ENCODE data around the gene C16orf92.
"Not testable (repeated sequence)": the region's sequence is repeated elsewhere in the genome, so short reads cannot be mapped to it uniquely, and the experiment has no call there.

C16orf92 gene

GRCh38 chr16:30040221-30040620 is 17.2 kb downstream of the C16orf92 start:
- Histone ChIP-seq H3K36me3 (ENCODE audit: control insufficient read depth in 5 of 5, insufficient read depth in 5 of 5, low read length in 5 of 5) (no peaks in the 10 kb centered on the region), H3K4me1 (ENCODE audit: control insufficient read depth in 5 of 5, insufficient read depth in 5 of 5, low read length in 5 of 5) (no peaks in the 10 kb centered on the region), H3K9me3 (ENCODE audit: control insufficient read depth in 5 of 5, low read length in 5 of 5) (no peaks in the 10 kb centered on the region), H3K9ac (ENCODE audit: low read length in 5 of 5) (no peak overlapping the region), H3K27me3 (ENCODE audit: control insufficient read depth in 5 of 5, insufficient read depth in 4 of 5, low read length in 5 of 5) (peaks cover 0 to 4% (median 1%) of the 10 kb centered on the region in 5 donors), H3K27ac (ENCODE audit: low read depth, low read length) (no peak overlapping the region), H3K4me3 (ENCODE audit: low read depth in 1 of 5, low read length in 5 of 5) (no peak overlapping the region)

GRCh38 chr16:30040690-30041089 is 17.7 kb downstream of the C16orf92 start:
- not testable (repeated sequence) for H3K9ac ChIP-seq (ENCODE audit: low read length in 5 of 5); H3K4me1 ChIP-seq (ENCODE audit: control insufficient read depth in 5 of 5, insufficient read depth in 5 of 5, low read length in 5 of 5); H3K36me3 ChIP-seq (ENCODE audit: control insufficient read depth in 5 of 5, insufficient read depth in 5 of 5, low read length in 5 of 5)

DNA sequence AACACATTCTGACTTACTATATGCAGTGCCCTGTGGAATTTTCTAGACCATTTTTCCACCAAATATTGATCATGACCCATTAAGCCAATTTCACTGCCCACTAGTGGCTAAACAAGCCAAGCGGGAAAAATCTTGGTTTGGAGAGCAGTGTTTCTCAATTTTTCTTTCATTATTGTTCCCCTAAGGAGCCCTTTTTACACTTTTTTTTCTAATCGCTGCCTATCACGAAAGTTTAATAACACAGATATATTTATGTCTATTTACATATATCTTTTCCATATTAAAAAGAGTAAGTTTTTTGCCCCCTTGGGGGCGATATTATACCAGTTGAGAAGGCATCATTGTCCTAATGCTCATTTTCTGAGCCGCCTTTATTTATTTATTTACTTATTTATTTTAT is 18.8 kb downstream of the C16orf92 start:
- H3K9ac ChIP-seq (ENCODE audit: low read length in 5 of 5): no peak overlapping the region
- no peaks in the 10 kb centered on the region for H3K36me3 ChIP-seq (ENCODE audit: control insufficient read depth in 5 of 5, insufficient read depth in 5 of 5, low read length in 5 of 5)
- no peaks in the 10 kb centered on the region for H3K4me1 ChIP-seq (ENCODE audit: control insufficient read depth in 5 of 5, insufficient read depth in 5 of 5, low read length in 5 of 5)
- peaks cover 0 to 4% (median 0%) of the 10 kb centered on the region in 5 donors for H3K27me3 ChIP-seq (ENCODE audit: control insufficient read depth in 5 of 5, insufficient read depth in 4 of 5, low read length in 5 of 5)
- H3K4me3 ChIP-seq (ENCODE audit: low read depth in 1 of 5, low read length in 5 of 5): no peak overlapping the region
- H3K27ac ChIP-seq (ENCODE audit: low read depth, low read length): no peak overlapping the region
- H3K9me3 ChIP-seq (ENCODE audit: control insufficient read depth in 5 of 5, low read length in 5 of 5): no peaks in the 10 kb centered on the region

More at GRCh38 chr16:30040690-30041089, 17.7 kb downstream of the C16orf92 start:
- not testable (repeated sequence) for H3K27me3 ChIP-seq (ENCODE audit: control insufficient read depth in 5 of 5, insufficient read depth in 4 of 5, low read length in 5 of 5); H3K9me3 ChIP-seq (ENCODE audit: control insufficient read depth in 5 of 5, low read length in 5 of 5); H3K4me3 ChIP-seq (ENCODE audit: low read depth in 1 of 5, low read length in 5 of 5); H3K27ac ChIP-seq (ENCODE audit: low read depth, low read length)

- Histone ChIP-seq H3K9ac (ENCODE audit: low read length in 5 of 5) (no peak overlapping the region), H3K4me3 (ENCODE audit: low read depth in 1 of 5, low read length in 5 of 5) (no peak overlapping the region), H3K36me3 (ENCODE audit: control insufficient read depth in 5 of 5, insufficient read depth in 5 of 5, low read length in 5 of 5) (no peaks in the 10 kb centered on the region), H3K9me3 (ENCODE audit: control insufficient read depth in 5 of 5, low read length in 5 of 5) (no peaks in the 10 kb centered on the region), H3K27me3 (ENCODE audit: control insufficient read depth in 5 of 5, insufficient read depth in 4 of 5, low read length in 5 of 5) (peaks cover 0 to 4% (median 0%) of the 10 kb centered on the region in 5 donors), H3K27ac (ENCODE audit: low read depth, low read length) (no peak overlapping the region), H3K4me1 (ENCODE audit: control insufficient read depth in 5 of 5, insufficient read depth in 5 of 5, low read length in 5 of 5) (no peaks in the 10 kb centered on the region)
Measured at GRCh38 chr16:30046178-30046577, 23.2 kb downstream of the C16orf92 start.

DNA sequence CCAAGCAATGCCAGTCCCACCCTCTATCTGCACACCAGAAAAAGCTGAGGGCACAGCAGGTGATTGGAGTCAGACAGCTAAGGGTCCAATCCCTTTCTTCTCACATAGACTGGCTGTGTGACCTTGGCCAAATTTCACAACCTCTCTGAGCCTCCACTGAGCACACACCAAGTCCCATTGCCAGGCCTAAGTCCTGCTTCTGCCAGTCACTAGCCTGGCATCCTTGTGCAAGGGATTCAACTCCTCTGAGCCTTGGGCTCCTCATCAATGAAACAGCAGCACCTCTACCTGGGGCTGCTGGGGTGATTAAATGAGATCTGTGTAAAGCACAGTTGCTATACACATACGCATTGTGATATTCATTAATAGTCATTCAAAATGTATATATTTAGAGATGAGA is 23.6 kb downstream of the C16orf92 start:
- Histone ChIP-seq H3K27ac (ENCODE audit: low read depth, low read length) (no peak overlapping the region), H3K4me3 (ENCODE audit: low read depth in 1 of 5, low read length in 5 of 5) (no peak overlapping the region), H3K36me3 (ENCODE audit: control insufficient read depth in 5 of 5, insufficient read depth in 5 of 5, low read length in 5 of 5) (no peaks in the 10 kb centered on the region), H3K9me3 (ENCODE audit: control insufficient read depth in 5 of 5, low read length in 5 of 5) (no peaks in the 10 kb centered on the region), H3K9ac (ENCODE audit: low read length in 5 of 5) (no peak overlapping the region), H3K27me3 (ENCODE audit: control insufficient read depth in 5 of 5, insufficient read depth in 4 of 5, low read length in 5 of 5) (peaks cover 0 to 4% (median 0%) of the 10 kb centered on the region in 5 donors), H3K4me1 (ENCODE audit: control insufficient read depth in 5 of 5, insufficient read depth in 5 of 5, low read length in 5 of 5) (no peaks in the 10 kb centered on the region)

- Histone ChIP-seq H3K4me1 (ENCODE audit: control insufficient read depth in 5 of 5, insufficient read depth in 5 of 5, low read length in 5 of 5) (peaks cover 0 to 20% (median 11%) of the 10 kb centered on the region in 5 donors), H3K36me3 (ENCODE audit: control insufficient read depth in 5 of 5, insufficient read depth in 5 of 5, low read length in 5 of 5) (no peaks in the 10 kb centered on the region), H3K27ac (ENCODE audit: low read depth, low read length) (no peak overlapping the region), H3K27me3 (ENCODE audit: control insufficient read depth in 5 of 5, insufficient read depth in 4 of 5, low read length in 5 of 5) (peaks cover 0 to 4% (median 0%) of the 10 kb centered on the region in 5 donors), H3K9me3 (ENCODE audit: control insufficient read depth in 5 of 5, low read length in 5 of 5) (no peaks in the 10 kb centered on the region), H3K4me3 (ENCODE audit: low read depth in 1 of 5, low read length in 5 of 5) (no peak overlapping the region), H3K9ac (ENCODE audit: low read length in 5 of 5) (no peak overlapping the region)
Measured at GRCh38 chr16:30049871-30050270, 26.9 kb downstream of the C16orf92 start.

- Histone ChIP-seq H3K9me3 (ENCODE audit: control insufficient read depth in 5 of 5, low read length in 5 of 5) (no peaks in the 10 kb centered on the region), H3K27me3 (ENCODE audit: control insufficient read depth in 5 of 5, insufficient read depth in 4 of 5, low read length in 5 of 5) (no peaks in the 10 kb centered on the region), H3K36me3 (ENCODE audit: control insufficient read depth in 5 of 5, insufficient read depth in 5 of 5, low read length in 5 of 5) (no peaks in the 10 kb centered on the region), H3K27ac (ENCODE audit: low read depth, low read length) (no peak overlapping the region), H3K4me3 (ENCODE audit: low read depth in 1 of 5, low read length in 5 of 5) (no peak overlapping the region), H3K4me1 (ENCODE audit: control insufficient read depth in 5 of 5, insufficient read depth in 5 of 5, low read length in 5 of 5) (peaks cover 0 to 20% (median 11%) of the 10 kb centered on the region in 5 donors), H3K9ac (ENCODE audit: low read length in 5 of 5) (no peak overlapping the region)
Measured at GRCh38 chr16:30051518-30051917, 28.5 kb downstream of the C16orf92 start.

- Histone ChIP-seq H3K9me3 (ENCODE audit: control insufficient read depth in 5 of 5, low read length in 5 of 5) (no peaks in the 10 kb centered on the region), H3K27me3 (ENCODE audit: control insufficient read depth in 5 of 5, insufficient read depth in 4 of 5, low read length in 5 of 5) (no peaks in the 10 kb centered on the region), H3K9ac (ENCODE audit: low read length in 5 of 5) (peak overlapping the region in 4 of 5 donors; percentile 51 to 72 (median 69)), H3K27ac (ENCODE audit: low read depth, low read length) (peak overlapping the region; percentile 54), H3K36me3 (ENCODE audit: control insufficient read depth in 5 of 5, insufficient read depth in 5 of 5, low read length in 5 of 5) (no peaks in the 10 kb centered on the region), H3K4me1 (ENCODE audit: control insufficient read depth in 5 of 5, insufficient read depth in 5 of 5, low read length in 5 of 5) (peaks cover 0 to 20% (median 11%) of the 10 kb centered on the region in 5 donors), H3K4me3 (ENCODE audit: low read depth in 1 of 5, low read length in 5 of 5) (peak overlapping the region; percentile 73 to 86 (median 76))
Measured at GRCh38 chr16:30052671-30053372, 29.8 kb downstream of the C16orf92 start.

DNA sequence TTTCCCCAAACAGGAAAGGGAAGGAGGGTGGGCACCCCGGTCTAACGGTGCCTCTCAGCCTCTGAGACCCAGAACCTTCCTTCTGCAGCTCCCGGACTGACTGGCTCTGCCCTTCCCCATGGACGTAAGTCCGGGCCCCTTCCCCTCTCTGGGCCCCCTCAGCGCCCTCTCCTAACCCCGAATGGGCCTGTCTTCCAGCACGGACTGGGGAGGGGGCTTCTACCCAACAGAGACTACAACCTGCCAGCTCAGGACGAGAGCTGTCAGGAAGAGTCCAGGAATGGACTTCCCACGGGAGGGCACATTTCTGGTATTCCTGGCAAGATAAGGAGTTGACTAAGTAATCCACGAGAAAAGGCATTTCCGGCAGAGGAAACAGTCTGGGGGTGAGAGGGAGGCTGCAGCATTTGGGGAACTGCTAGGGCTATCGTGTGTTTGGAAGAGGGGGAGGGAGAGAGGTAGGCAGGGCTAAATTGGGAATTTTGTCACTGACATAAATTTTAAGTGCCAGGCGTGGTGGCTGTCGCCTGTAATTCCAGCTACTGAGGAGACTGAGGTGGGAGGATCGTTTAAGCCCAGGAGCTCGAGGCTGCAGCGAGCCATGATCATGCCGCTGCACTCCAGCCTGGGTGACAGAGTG is 30.5 kb downstream of the C16orf92 start:
- Histone ChIP-seq H3K36me3 (ENCODE audit: control insufficient read depth in 5 of 5, insufficient read depth in 5 of 5, low read length in 5 of 5) (no peaks in the 10 kb centered on the region), H3K4me1 (ENCODE audit: control insufficient read depth in 5 of 5, insufficient read depth in 5 of 5, low read length in 5 of 5) (peaks cover 0 to 20% (median 11%) of the 10 kb centered on the region in 5 donors), H3K9me3 (ENCODE audit: control insufficient read depth in 5 of 5, low read length in 5 of 5) (no peaks in the 10 kb centered on the region), H3K27ac (ENCODE audit: low read depth, low read length) (peak overlapping the region; percentile 54), H3K27me3 (ENCODE audit: control insufficient read depth in 5 of 5, insufficient read depth in 4 of 5, low read length in 5 of 5) (no peaks in the 10 kb centered on the region), H3K4me3 (ENCODE audit: low read depth in 1 of 5, low read length in 5 of 5) (peak overlapping the region; percentile 73 to 86 (median 76)), H3K9ac (ENCODE audit: low read length in 5 of 5) (peak overlapping the region in 3 of 5 donors; percentile 67 to 72 (median 71))

DNA sequence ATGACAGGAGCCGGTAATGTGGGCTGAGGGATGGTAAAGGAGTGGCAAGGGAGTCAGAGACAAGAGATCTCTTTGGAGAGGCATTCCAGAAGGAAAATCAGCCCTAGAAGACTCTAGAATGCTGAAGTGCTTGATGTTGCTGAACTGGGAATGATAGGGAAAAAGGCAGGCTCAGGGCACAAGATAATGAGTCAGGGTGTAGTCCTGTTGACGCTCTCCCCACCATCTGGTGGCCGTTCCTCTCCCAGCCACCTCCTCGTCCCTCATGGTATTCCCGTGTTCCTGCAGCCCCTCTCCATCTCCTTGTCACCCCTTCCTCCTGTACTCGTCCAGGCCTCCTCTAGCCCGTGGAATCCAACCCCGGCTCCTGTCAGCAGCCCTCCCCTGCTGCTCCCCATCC is 31.5 kb downstream of the C16orf92 start:
- Histone ChIP-seq H3K27ac (ENCODE audit: low read depth, low read length) (no peak overlapping the region), H3K9me3 (ENCODE audit: control insufficient read depth in 5 of 5, low read length in 5 of 5) (no peaks in the 10 kb centered on the region), H3K4me3 (ENCODE audit: low read depth in 1 of 5, low read length in 5 of 5) (no peak overlapping the region), H3K4me1 (ENCODE audit: control insufficient read depth in 5 of 5, insufficient read depth in 5 of 5, low read length in 5 of 5) (peaks cover 0 to 20% (median 11%) of the 10 kb centered on the region in 5 donors), H3K36me3 (ENCODE audit: control insufficient read depth in 5 of 5, insufficient read depth in 5 of 5, low read length in 5 of 5) (no peaks in the 10 kb centered on the region), H3K27me3 (ENCODE audit: control insufficient read depth in 5 of 5, insufficient read depth in 4 of 5, low read length in 5 of 5) (no peaks in the 10 kb centered on the region), H3K9ac (ENCODE audit: low read length in 5 of 5) (no peak overlapping the region)

Data from subcutaneous abdominal adipose tissue (tissue), 5 donors.